H1 (cell line): ENCODE measurements around the gene TTC39A. TPM values are rescaled to one million over a fixed set of nuclear protein-coding genes. Genes with fewer than 3 reads are reported as not detected.

Source experiments
- CTCF ChIA-PET: fragments of 300-600 bp; sonication (Branson Sonifier 250); formaldehyde crosslinking; loops from one replicate; lab custom pipeline; 2021; ENCODE audit not compliant: partially characterized antibody; lab: Charles Lee
- POLR2A ChIA-PET: fragments of 300-600 bp; sonication (Branson Sonifier 250); formaldehyde crosslinking; loops from one replicate; lab custom pipeline; 2021; ENCODE audit warnings: inconsistent platforms; ENCODE audit not compliant: partially characterized antibody; lab: Charles Lee
- DNase-seq, 2 experiments: peaks; one replicate each; pipeline versions ENCODE4 v3.0.0 to v3.0.0-alpha.2; 2010 to 2022; ENCODE audit warnings: low spot score in 2 of 2, low read depth in 1 of 2, mixed read lengths in 1 of 2
- FAIRE-seq: peaks from 2 replicates; lab custom pipeline; 2011; peaks lifted over from hg19 to GRCh38; lab: Jason Lieb, UNC
- H2AFZ ChIP-seq: 2 replicates; pipeline ENCODE4 v1.8.1; 2012; ENCODE audit warnings: low read length, inconsistent platforms
- H2AK5ac ChIP-seq: 2 replicates; pipeline ENCODE4 v1.6.1; 2013; ENCODE audit warnings: low read depth, low read length
- H2BK120ac ChIP-seq: replicated peaks from 2 replicates; pipeline ENCODE3; 2013; ENCODE audit warnings: low read depth, low read length, inconsistent platforms
- H2BK12ac ChIP-seq: 2 replicates; pipeline ENCODE4 v1.6.1; 2013; ENCODE audit warnings: low read depth, low read length
- H2BK15ac ChIP-seq: 2 replicates; pipeline ENCODE4 v1.6.1; 2013; ENCODE audit warnings: low read length
- H2BK20ac ChIP-seq: 2 replicates; pipeline ENCODE4 v1.6.1; 2013; ENCODE audit warnings: low read length
- H2BK5ac ChIP-seq: 2 replicates; pipeline ENCODE4 v1.6.1; 2013; ENCODE audit warnings: low read depth, low read length
- H3K14ac ChIP-seq: 2 replicates; pipeline ENCODE4 v1.6.1; 2013; ENCODE audit warnings: inconsistent platforms; ENCODE audit not compliant: insufficient read length
- H3K18ac ChIP-seq: 2 replicates; pipeline ENCODE4 v1.6.1; 2013; ENCODE audit warnings: low read length; ENCODE audit errors: extremely low read depth
- H3K23ac ChIP-seq: 2 replicates; pipeline ENCODE4 v1.6.1; 2013; ENCODE audit warnings: inconsistent platforms; ENCODE audit not compliant: insufficient read length
- H3K23me2 ChIP-seq: 2 replicates; pipeline ENCODE4 v1.6.1; 2013; ENCODE audit warnings: low read depth, low read length
- H3K27ac ChIP-seq: 2 replicates; pipeline ENCODE4 v1.6.1; 2011; ENCODE audit warnings: low read depth, low read length, inconsistent platforms
- H3K27me3 ChIP-seq, 4 experiments: replicated peaks in 1 of 4; 1 replicate in 1 of 4; 2 replicates in 3 of 4; pipeline versions ENCODE4 v1.6.1 to v1.8.1; 2011 to 2013; ENCODE audit warnings: low read length in 3 of 4, mild to moderate bottlenecking in 3 of 4, inconsistent platforms in 2 of 4, mixed read lengths in 2 of 4, moderate library complexity in 1 of 4; ENCODE audit not compliant: control insufficient read depth in 3 of 4, insufficient read depth in 3 of 4; ENCODE audit errors: extremely low read depth in 1 of 4
- H3K36me3 ChIP-seq, 4 experiments: 2 replicates each; pipeline versions ENCODE4 v1.6.1 to v1.8.1; 2011 to 2013; ENCODE audit warnings: mild to moderate bottlenecking in 4 of 4, low read length in 3 of 4, moderate library complexity in 2 of 4, control low read depth in 1 of 4, inconsistent platforms in 1 of 4; ENCODE audit not compliant: insufficient read depth in 4 of 4, control insufficient read depth in 2 of 4
- H3K4ac ChIP-seq: replicated peaks from 2 replicates; pipeline ENCODE3; 2013; ENCODE audit warnings: low read length, low read depth, mixed read lengths, inconsistent platforms; ENCODE audit not compliant: insufficient read length
- H3K4me1 ChIP-seq, 4 experiments: replicated peaks in 1 of 4; 1 replicate in 1 of 4; 2 replicates in 3 of 4; pipeline versions ENCODE4 v1.6.1 to v1.8.1; 2011 to 2013; ENCODE audit warnings: low read length in 3 of 4, inconsistent platforms in 2 of 4, mixed read lengths in 1 of 4; ENCODE audit not compliant: insufficient read depth in 4 of 4, control insufficient read depth in 3 of 4
- H3K4me2 ChIP-seq, 2 experiments: 2 replicates each; pipeline versions ENCODE4 v1.6.1 to v1.8.1; 2011 to 2013; ENCODE audit warnings: low read depth in 2 of 2, low read length in 2 of 2, control low read depth in 1 of 2, inconsistent platforms in 1 of 2, mild to moderate bottlenecking in 1 of 2; ENCODE audit not compliant: insufficient read depth in 1 of 2
- H3K4me3 ChIP-seq, 4 experiments: fragments of 200-600, 300-600 bp in 1 of 4; sonication (generic), shearing (Covaris generic), sonication (Bioruptor Twin) in 1 of 4; 2 replicates each; pipeline versions ENCODE4 v1.5.1 to v1.8.1; 2011 to 2016; ENCODE audit warnings: low read length in 4 of 4, low read depth in 3 of 4, control low read depth in 2 of 4, inconsistent platforms in 2 of 4, mild to moderate bottlenecking in 2 of 4, mixed read lengths in 1 of 4, moderate library complexity in 1 of 4; ENCODE audit not compliant: insufficient read depth in 2 of 4; ENCODE audit errors: extremely low read depth in 1 of 4
- H3K56ac ChIP-seq: replicated peaks from 2 replicates; pipeline ENCODE3; 2013; ENCODE audit warnings: low read depth, mild to moderate bottlenecking, mixed read lengths, low read length, inconsistent platforms; ENCODE audit not compliant: insufficient read length
- H3K79me1 ChIP-seq: 2 replicates; pipeline ENCODE4 v1.6.1; 2013; ENCODE audit warnings: low read depth, low read length, control low read depth
- H3K79me2 ChIP-seq, 2 experiments: 2 replicates each; pipeline versions ENCODE4 v1.6.1 to v1.8.1; 2012 to 2013; ENCODE audit warnings: low read length in 2 of 2, mild to moderate bottlenecking in 2 of 2, inconsistent platforms in 1 of 2; ENCODE audit not compliant: insufficient read depth in 2 of 2, control insufficient read depth in 1 of 2
- H3K9ac ChIP-seq, 4 experiments: replicated peaks in 1 of 4; 1 replicate in 1 of 4; 2 replicates in 3 of 4; pipeline versions ENCODE4 v1.6.1 to v1.8.1; 2011 to 2013; ENCODE audit warnings: low read depth in 3 of 4, low read length in 3 of 4, control low read depth in 2 of 4, mild to moderate bottlenecking in 2 of 4, moderate library complexity in 2 of 4, inconsistent platforms in 1 of 4; ENCODE audit errors: extremely low read depth in 1 of 4
- H3K9me3 ChIP-seq, 2 experiments: 2 replicates each; pipeline versions ENCODE4 v1.6.1 to v1.8.1; 2012 to 2013; ENCODE audit warnings: mild to moderate bottlenecking in 2 of 2, moderate library complexity in 2 of 2, control low read depth in 1 of 2, inconsistent platforms in 1 of 2, low read depth in 1 of 2, low read length in 1 of 2, mixed read lengths in 1 of 2; ENCODE audit not compliant: insufficient read depth in 2 of 2
- H4K20me1 ChIP-seq, 2 experiments: replicated peaks in 1 of 2; 2 replicates each; pipeline versions ENCODE3 to v1.8.1; 2011 to 2013; ENCODE audit warnings: inconsistent platforms in 2 of 2, low read length in 2 of 2, mild to moderate bottlenecking in 1 of 2; ENCODE audit not compliant: insufficient read depth in 2 of 2, control insufficient read depth in 1 of 2
- H4K5ac ChIP-seq: 2 replicates; pipeline ENCODE4 v1.6.1; 2013; ENCODE audit warnings: low read length, low read depth, mixed read lengths, inconsistent platforms; ENCODE audit not compliant: insufficient read length
- H4K8ac ChIP-seq: 2 replicates; pipeline ENCODE4 v1.8.0; 2013; ENCODE audit warnings: mild to moderate bottlenecking, moderate library complexity, low read length, inconsistent platforms; ENCODE audit not compliant: insufficient read depth; ENCODE audit errors: extremely low read depth
- H4K91ac ChIP-seq: replicated peaks from 2 replicates; pipeline ENCODE3; 2013; ENCODE audit warnings: low read length, mixed read lengths, inconsistent platforms; ENCODE audit not compliant: insufficient read length
- ASH2L ChIP-seq: fragments of 200-600, 300-600 bp; sonication (generic); IDR thresholded peaks from one replicate; pipeline ENCODE4 v1.7.1; 2017; ENCODE audit warnings: low read length
- RAD21 ChIP-seq, 2 experiments: IDR thresholded peaks in 1 of 2; conservative IDR thresholded peaks in 1 of 2; 2 replicates each; pipeline ENCODE4 v1.6.1; 2011; ENCODE audit warnings: low read depth in 2 of 2, low read length in 2 of 2, improper control_type of control experiment in 1 of 2, inconsistent platforms in 1 of 2, mild to moderate bottlenecking in 1 of 2, moderate library complexity in 1 of 2
- WGBS, 2 experiments: shearing (Covaris generic) in 1 of 2; methylation state at CpG; one replicate each; pipeline versions ENCODE4 v1.1.6 to v1.1.7; 2013 to 2015; ENCODE audit warnings: low lambda C conversion rate in 2 of 2, mixed read lengths in 2 of 2, inconsistent platforms in 1 of 2, low coverage in 1 of 2, missing lambda C conversion rate in 1 of 2; ENCODE audit not compliant: insufficient replicate concordance in 2 of 2, insufficient coverage in 1 of 2, insufficient read length in 1 of 2; ENCODE audit errors: extremely low coverage in 1 of 2, missing lambda C conversion rate in 1 of 2; 5-methylcytosine and 5-hydroxymethylcytosine counted together
- polyA plus RNA-seq, 7 experiments: library from polyadenylated mRNA; depleted of rRNA in 3 of 7; stranded (reverse) in 5 of 7; unstranded in 2 of 7; fragments of >200 nt in 5 of 7; fragments of 200-250 nt in 2 of 7; gene quantifications; 1 replicate in 5 of 7; 2 replicates in 1 of 7; 4 replicates in 1 of 7; pipeline versions ENCODE4 v1.2.1 to v1.2.3, GENCODE V29; 2011 to 2013; ENCODE audit warnings: missing spikeins in 2 of 7, mixed read lengths in 2 of 7
- total RNA-seq: library from RNA; stranded (reverse); fragmentation: NEBNext Ultra II Directional; extraction: Animal tissue kit (Norgen Biotek cat#: 25700); gene quantifications from 2 replicates; pipeline ENCODE4 v1.2.1, GENCODE V29; 2021

Gene TTC39A
- total and polyA plus RNA-seq, 2 of the 8 experiments (the other 6 are each of a cell fraction or from before 2014, with no cell fraction given): 5.5 to 5.8 TPM

GRCh38 chr1:51316113-51316845 is 14.1 kb downstream of the TTC39A start:
- Histone ChIP-seq H3K4me1 (peaks cover 0 to 9% (median 0%) of the 10 kb centered on the region in 4 experiments; a peak in 3 of 7 replicates), H3K79me2 (no peaks in the 10 kb centered on the region), H2AK5ac (no peak overlapping the region), H3K27ac (no peak overlapping the region), H3K4me2 (no peak overlapping the region), H3K4ac (no peak overlapping the region), H3K9ac (no peak overlapping the region), H2BK15ac (no peak overlapping the region), H3K4me3 (no peak overlapping the region), H4K5ac (no peak overlapping the region), H3K14ac (no peak overlapping the region), H2BK20ac (no peak overlapping the region), H4K8ac (no peak overlapping the region), H4K20me1 (no peaks in the 10 kb centered on the region), H3K23ac (no peak overlapping the region)
- POLR2A ChIA-PET: interaction anchor here (0.5 kb wide), 1 partner anchor 63 kb away, joined by 4 read pairs; no protein-coding TSS in a partner anchor
- TF ChIP-seq ASH2L (no peak), RAD21 (IDR thresholded peaks at IDR 0.05 in 1 of 2, conservative IDR thresholded peaks at IDR 0.05 in 1 of 2; ENCODE audit: low read depth in 2 of 2, low read length in 2 of 2) (0 out of 4 replicates have a peak, but pooled peaks of 1 of the 2 experiments have one; percentile 7)
- TF ChIP-seq, all 59 proteins: peak for 1
- Histone ChIP-seq H3K56ac (no peak overlapping the region), H3K36me3 (no peaks in the 10 kb centered on the region), H2BK120ac (no peak overlapping the region), H3K9me3 (no peaks in the 10 kb centered on the region), H4K91ac (no peak overlapping the region), H3K79me1 (no peaks in the 10 kb centered on the region), H3K27me3 (no peaks in the 10 kb centered on the region), H2BK12ac (0 out of 2 replicates have a peak overlapping the region, but pooled peaks have one; percentile 5), H2AFZ (no peak overlapping the region), H2BK5ac (no peak overlapping the region), H3K18ac (no peak overlapping the region), H3K23me2 (no peaks in the 10 kb centered on the region)
- 91% methylated on average over 9 of the region's 9 CpGs; no CpG with 5 or more reads in 1 of the 2 experiments for WGBS, 2 experiments
- CTCF ChIA-PET: interaction anchor here (1.0 to 2.3 kb wide), 4 partner anchors 11 to 15 kb away, joined by 3 to 6 read pairs (median 4); no protein-coding TSS in a partner anchor
- no peak for FAIRE-seq
- DNase-seq: no peak
